Erythroblast (primary cell): ENCODE measurements around the gene WFS1.

Experiments
- GATA1 ChIP-seq: IDR thresholded peaks from 2 replicates; pipeline ENCODE4 v1.6.1; 2011; ENCODE audit warnings: low read depth, mild to moderate bottlenecking, control low read depth, low read length, moderate library complexity
- POLR2A ChIP-seq: IDR thresholded peaks from 2 replicates; pipeline ENCODE4 v1.6.1; 2011; ENCODE audit warnings: mild to moderate bottlenecking, low read length

- no peak for TF ChIP-seq POLR2A
- TF ChIP-seq GATA1: no peak
Observed at GRCh38 chr4:6269616-6270511, at the start of gene WFS1.
